Raji (cell line): ENCODE measurements around the gene LONP1.

Experiments
- POLR2A ChIP-seq: IDR thresholded peaks from 2 replicates; pipeline ENCODE4 v1.6.1; 2011; ENCODE audit warnings: low read depth, low read length, control low read depth; ENCODE audit not compliant: insufficient read depth

LONP1 gene

DNA sequence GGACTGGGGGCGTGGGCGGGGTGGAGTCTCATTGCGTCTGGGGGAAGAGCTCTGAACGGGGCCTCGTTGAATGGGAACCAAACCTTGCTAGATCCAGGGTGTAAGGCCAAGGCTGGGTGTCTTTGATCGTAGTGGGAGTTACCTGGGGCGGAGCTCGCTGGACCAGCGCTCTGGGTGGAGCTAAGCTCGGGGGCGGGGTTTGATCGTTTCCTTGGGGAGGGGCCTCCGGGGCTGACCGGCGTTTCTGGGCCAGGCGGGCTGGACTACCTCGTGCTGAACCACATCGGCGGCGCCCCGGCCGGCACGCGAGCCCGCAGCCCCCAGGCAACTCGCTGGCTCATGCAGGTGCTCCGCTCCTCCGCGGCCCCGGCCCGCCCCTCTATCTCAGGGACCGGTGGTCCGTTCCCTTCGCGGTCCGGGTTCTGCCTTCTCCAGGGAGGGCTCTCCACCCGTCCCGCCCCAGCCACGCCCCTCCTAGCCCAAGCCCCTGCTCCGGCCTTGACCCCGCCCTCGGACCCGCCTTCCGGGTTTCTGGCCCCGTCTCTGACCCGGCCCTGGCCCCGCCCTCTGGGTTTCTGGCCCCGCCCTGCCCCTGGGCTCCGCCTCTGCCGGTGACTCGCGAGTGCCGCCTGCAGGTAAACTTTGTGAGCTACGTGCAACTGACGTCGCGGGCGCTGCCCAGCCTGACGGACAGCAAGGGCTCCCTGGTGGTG, 33.1 kb downstream of the LONP1 start:
- TF ChIP-seq POLR2A: peak; percentile 58

GRCh38 chr19:5686326-5686646, 33.7 kb downstream of the LONP1 start:
- TF ChIP-seq POLR2A: no peak

DNA sequence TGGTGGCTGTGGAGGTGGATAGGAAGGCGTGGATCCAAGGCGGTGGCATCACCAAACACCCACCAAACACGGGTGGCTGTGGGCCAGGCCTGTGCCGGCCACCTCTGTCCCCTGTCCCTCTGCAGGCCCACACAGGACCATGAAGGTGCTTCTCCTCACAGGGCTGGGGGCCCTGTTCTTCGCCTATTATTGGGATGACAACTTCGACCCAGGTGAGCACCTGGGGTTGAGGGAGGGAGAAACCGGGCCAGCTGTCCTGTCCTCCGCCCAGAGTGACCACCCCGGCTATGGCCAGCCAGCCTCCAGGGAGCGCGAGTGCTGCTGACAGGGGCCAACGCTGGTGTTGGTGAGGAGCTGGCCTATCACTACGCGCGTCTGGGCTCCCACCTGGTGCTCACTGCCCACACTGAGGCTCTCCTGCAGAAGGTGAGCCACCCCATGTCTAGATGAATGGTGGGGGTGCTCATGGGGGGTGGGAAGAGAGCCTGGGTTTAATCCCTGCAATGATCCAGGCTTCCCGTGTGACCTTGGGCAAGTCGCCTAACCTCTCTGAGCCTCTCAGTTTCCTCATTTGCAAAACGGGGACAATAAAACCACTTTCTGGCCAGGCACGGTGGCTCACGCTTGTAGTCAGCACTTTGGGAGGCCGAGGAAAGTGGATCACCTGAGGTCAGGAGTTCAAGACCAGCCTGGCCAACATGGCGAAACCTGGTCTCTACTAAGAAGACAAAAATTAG, 35.1 kb downstream of the LONP1 start:
- no peak for TF ChIP-seq POLR2A

DNA sequence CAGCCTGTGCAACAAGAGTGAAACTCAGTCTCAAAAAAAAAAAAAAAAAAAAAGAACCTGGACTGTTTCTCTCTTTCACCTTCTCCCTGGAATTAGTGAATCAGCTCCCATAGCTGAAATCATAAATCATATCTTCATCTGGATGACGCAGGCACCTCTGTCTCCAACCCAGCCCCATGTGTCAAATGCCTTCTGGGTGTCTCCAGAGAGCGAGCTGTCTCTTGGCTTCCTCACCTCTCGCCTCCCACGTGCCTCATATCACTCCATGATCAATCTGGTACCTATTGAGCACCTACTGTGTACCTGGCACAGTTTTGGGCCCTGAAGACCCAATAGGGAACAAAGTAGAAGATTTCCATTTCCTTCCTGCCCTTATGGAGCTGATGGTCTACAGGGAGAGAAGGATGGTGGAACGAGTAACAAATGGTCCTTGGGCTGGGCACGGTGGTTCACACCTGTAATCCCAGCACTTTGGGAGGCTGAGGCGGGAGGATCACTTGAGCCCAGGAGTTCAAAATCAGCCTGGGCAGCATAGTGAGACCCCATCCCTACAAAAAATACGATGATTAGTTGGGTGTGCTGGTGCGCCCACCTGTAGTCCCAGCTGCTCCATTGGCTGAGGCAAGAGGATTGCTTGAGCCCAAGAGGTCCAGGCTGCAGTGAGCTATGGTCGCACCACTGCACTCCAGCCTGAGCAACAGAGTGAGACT, 36.6 kb downstream of the LONP1 start:
- TF ChIP-seq POLR2A: no peak

- no peak for TF ChIP-seq POLR2A
Observed at GRCh38 chr19:5682107-5682482, 37.9 kb downstream of the LONP1 start.

GRCh38 chr19:5681391-5682106, 38.4 kb downstream of the LONP1 start:
- no peak for TF ChIP-seq POLR2A

- peak; percentile 86 for TF ChIP-seq POLR2A
Observed at GRCh38 chr19:5680437-5681368, 39.2 kb downstream of the LONP1 start, which contains the start of the genes HSD11B1L and MICOS13. Gene HSD11B1L, plus strand, starts transcription at chr19:5681027. Its CDS starts 3,806 bp downstream, at chr19:5684833. Gene MICOS13, minus strand, starts transcription at chr19:5680516. Its CDS starts 30 bp downstream, at chr19:5680486.

DNA sequence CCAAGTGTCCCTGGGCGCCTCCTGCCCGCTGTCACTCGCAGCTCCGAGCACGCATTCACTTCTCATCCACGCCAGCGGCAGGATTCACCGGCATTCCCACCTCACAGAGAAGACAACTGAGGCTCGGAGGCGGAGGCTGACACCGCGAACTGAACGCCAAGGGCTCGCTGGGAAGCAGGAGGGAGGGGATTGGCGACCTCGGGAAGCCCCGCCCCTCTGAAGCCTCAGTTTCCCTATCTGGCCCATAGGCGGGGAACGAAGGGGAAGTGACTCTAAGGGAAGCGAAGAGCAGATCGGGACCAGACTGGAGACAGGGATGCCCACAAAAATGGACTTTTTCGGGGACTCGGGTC, 39.9 kb downstream of the LONP1 start:
- TF ChIP-seq POLR2A: no peak

DNA sequence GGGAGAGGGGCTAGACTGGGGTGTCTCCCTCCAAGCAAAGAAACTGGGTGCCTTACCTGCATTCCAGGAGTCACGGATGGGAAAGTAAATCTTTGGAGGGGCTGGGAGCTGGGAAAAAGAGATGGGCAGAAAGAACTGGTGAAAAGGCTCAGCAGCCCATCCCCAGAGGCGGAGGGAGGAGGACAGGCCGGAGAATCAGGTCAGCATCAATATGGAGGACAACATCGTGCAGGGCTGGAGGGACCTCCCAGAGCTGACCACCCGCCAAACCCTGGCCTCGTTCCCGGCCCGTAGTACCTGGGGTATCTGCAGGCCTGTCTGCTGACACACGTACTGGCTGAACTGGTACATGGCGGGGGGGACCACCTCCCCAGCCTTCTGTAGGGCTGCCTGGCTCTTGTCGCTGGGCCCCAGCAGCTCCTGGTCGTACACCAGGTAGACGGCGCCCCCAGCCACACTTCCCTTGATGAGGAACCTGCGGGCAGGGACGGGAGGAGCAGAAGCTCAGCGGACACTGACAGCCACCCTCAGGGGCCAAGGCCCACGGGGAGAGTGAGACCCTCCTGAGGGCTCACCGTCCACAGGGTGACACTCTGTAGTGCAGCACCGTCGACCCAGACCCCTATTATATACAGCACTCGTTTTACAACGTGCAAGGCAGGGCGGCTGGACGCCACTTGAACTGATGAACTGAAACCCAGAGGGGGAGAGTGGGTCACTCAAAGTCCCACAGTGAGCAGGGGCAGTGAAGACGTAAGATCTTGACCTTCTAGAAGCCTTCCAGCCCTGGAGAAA, 40.5 kb downstream of the LONP1 start:
- no peak for TF ChIP-seq POLR2A

- TF ChIP-seq POLR2A: no peak
Observed at GRCh38 chr19:5678071-5678718, 41.8 kb downstream of the LONP1 start.

DNA sequence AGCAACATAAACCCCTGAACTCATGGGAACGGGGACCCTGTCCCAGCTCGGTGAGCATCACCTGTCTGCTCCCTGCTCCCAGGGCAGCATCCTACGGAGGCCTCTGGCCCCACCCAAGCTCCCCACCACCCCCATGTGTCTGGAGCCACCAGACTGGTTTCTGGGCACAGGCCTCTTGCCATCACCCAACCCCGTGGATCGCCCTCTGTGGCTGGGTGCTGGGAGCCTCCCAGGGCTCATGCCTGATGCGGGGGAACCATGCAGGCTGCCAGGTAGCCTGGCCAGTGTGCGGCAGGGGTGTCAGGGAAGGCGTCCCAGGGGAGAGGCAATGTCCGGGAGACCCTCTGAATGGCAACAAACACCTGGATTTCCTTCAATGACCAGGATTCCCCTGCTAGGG, 42.4 kb downstream of the LONP1 start:
- TF ChIP-seq POLR2A: no peak

DNA sequence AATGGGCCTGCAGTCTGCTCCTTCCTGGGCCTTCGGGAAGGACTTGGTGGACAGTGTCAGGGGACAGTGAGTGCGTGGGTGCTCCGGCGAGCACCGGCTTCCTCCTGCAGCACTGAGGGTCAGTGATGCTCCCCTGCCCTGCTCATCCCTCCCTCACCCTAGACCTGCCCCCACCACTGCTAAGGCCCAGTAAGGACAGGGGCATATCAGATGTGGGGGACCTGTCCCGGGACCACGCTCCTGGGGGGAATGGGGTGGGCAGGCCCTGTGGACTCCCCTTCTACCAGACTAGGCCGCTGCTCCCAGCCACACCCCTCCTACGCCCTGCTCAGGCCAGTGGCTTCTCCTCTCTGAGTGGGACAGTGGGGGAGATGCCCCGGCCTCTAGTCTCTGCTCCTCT, 42.8 kb downstream of the LONP1 start:
- TF ChIP-seq POLR2A: no peak

DNA sequence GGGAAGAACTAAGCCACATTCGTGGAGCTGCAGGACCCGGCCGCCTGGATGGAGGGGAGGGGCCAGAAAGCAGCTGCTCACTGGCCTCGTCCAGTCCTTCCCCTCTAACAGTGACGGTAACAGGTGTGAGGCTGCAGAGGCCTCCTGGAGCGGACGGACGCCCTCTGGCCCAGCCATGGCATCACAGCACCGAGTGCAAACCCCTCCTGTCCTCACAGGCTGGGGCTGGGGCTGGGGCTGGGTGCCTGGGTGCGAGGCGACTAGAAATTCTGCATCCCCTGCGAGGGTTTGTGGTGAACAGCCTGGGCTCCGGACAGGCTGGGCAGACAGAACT, 43.2 kb downstream of the LONP1 start:
- no peak for TF ChIP-seq POLR2A
